ENCODE data around the gene ADIPOR2.

DNA sequence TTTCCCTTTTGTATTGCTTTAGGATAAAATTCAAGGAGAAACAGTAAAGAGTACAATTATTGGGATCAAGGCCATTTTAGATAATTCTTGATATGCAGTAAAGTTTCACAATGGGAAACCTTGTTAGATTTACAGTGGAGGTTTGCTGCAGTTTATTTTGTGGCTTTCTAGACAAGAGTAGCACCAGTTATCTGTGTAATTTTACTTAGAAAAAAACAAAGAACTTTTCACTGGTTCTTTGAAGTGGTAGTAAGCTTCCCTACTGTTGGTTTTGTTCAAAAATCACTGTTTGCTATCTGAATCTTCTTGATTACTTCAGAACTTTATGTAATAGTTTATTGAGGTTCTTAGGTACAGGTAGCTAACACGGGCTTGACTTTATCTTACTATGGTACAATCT lies 42.0 kb downstream of the ADIPOR2 start:
- TF ChIP-seq, protein P1, sequence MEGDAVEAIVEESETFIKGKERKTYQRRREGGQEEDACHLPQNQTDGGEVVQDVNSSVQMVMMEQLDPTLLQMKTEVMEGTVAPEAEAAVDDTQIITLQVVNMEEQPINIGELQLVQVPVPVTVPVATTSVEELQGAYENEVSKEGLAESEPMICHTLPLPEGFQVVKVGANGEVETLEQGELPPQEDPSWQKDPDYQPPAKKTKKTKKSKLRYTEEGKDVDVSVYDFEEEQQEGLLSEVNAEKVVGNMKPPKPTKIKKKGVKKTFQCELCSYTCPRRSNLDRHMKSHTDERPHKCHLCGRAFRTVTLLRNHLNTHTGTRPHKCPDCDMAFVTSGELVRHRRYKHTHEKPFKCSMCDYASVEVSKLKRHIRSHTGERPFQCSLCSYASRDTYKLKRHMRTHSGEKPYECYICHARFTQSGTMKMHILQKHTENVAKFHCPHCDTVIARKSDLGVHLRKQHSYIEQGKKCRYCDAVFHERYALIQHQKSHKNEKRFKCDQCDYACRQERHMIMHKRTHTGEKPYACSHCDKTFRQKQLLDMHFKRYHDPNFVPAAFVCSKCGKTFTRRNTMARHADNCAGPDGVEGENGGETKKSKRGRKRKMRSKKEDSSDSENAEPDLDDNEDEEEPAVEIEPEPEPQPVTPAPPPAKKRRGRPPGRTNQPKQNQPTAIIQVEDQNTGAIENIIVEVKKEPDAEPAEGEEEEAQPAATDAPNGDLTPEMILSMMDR (conservative IDR thresholded peaks at IDR 0.05; ENCODE audit: low read depth, low read length): no peak
- TF ChIP-seq EZH2 (IDR thresholded peaks at IDR 0.05; ENCODE audit: low read length, unreplicated experiment) (no peak), EZH2phosphoT487 (IDR thresholded peaks at IDR 0.05; ENCODE audit: borderline replicate concordance, low read length) (no peak)

Measured in PC-3 (cell line).